Right lobe of liver (tissue), 6 donors: Measurements from ENCODE around the gene MTMR1. TPM values are rescaled to one million over a fixed set of nuclear protein-coding genes. Genes with fewer than 3 reads are reported as not detected.

Source experiments
- ATAC-seq, 4 donors: fragments of 200-7000 bp; cut with Tn5 transposase; one replicate each; pipeline ENCODE4 v1.9.1; 2020; ENCODE audit warnings: mild to moderate bottlenecking in 4 of 4, moderate library complexity in 4 of 4
- DNase-seq, 3 donors: peaks; one replicate each; pipeline ENCODE4 v3.0.0-alpha.2; 2020
- H3K27ac ChIP-seq, 3 donors: fragments of 200-600 bp; one replicate each; pipeline ENCODE4 v1.8.0; 2022
- H3K27me3 ChIP-seq, 2 donors: fragments of 200-600 bp; one replicate each; pipeline ENCODE4 v1.8.0; 2022
- H3K36me3 ChIP-seq, 4 donors: fragments of 200-600 bp; sonication (generic) in 1 of 4; one replicate each; pipeline versions ENCODE4 v1.5.1 to v1.8.0; 2017 to 2022; ENCODE audit warnings: control low read depth in 1 of 4
- H3K4me1 ChIP-seq, 4 donors: fragments of 200-600 bp; sonication (generic) in 1 of 4; one replicate each; pipeline versions ENCODE4 v1.5.1 to v1.8.0; 2017 to 2022; ENCODE audit warnings: control low read depth in 1 of 4
- H3K4me3 ChIP-seq, 3 donors: fragments of 200-600 bp; one replicate each; pipeline ENCODE4 v1.8.0; 2022
- H3K9me3 ChIP-seq, 4 donors: fragments of 200-600 bp; sonication (generic) in 1 of 4; one replicate each; pipeline versions ENCODE4 v1.5.1 to v1.8.0; 2017 to 2022; ENCODE audit warnings: control low read depth in 1 of 4
- POLR2A ChIP-seq: fragments of 450-650 bp; IDR thresholded peaks from one replicate; pipeline ENCODE4 v1.6.1; 2017; ENCODE audit warnings: antibody characterized with exemption, mild to moderate bottlenecking
- WGBS: methylation state at CpG from one replicate; pipeline ENCODE4 v1.1.6; 2018; ENCODE audit warnings: low coverage, low lambda C conversion rate; ENCODE audit not compliant: insufficient coverage; ENCODE audit errors: missing lambda C conversion rate; 5-methylcytosine and 5-hydroxymethylcytosine counted together
- intact Hi-C, 2 donors: fragments of 100-400 bp; cut with DNase I; formaldehyde crosslinking; loops; one replicate each; pipeline versions ENCODE4 v1.11.2 to v1.14.1; 2022
- total RNA-seq, 6 experiments: library from RNA; depleted of rRNA in 2 of 6; stranded (reverse); fragments of >200 nt in 2 of 6; fragmentation: NEBNext Ultra II Directional in 3 of 6; extraction: Animal tissue kit (Norgen Biotek cat#: 25700) in 3 of 6; gene quantifications; one replicate each; pipeline versions ENCODE4 v1.1.0 to v1.2.4, GENCODE V29; 2016 to 2023
- TF ChIP-seq, protein P1 (sequence below), 4 donors: fragments of 200-600 bp in 3 of 4; fragments of 450-650 bp in 1 of 4; IDR thresholded peaks; one replicate each; pipeline versions ENCODE4 v1.5.1 to v1.8.0; 2016 to 2022; ENCODE audit warnings: antibody characterized with exemption in 4 of 4, mild to moderate bottlenecking in 2 of 4
- donor health status: DM: no; HTN: yes; CAD: no.
- donor health status: DM: no; HTN: no; CAD: no.
- donor health status: DM: no; HTN: no; CAD: no.
- donor health status: DM: no; HTN: yes; CAD: no.
- donor health status: DM: no; HTN: yes; CAD: no.

The MTMR1 gene
- total RNA-seq, 6 experiments from 2014 or later: 7.6 to 11.2 (median 9.4) TPM

DNA sequence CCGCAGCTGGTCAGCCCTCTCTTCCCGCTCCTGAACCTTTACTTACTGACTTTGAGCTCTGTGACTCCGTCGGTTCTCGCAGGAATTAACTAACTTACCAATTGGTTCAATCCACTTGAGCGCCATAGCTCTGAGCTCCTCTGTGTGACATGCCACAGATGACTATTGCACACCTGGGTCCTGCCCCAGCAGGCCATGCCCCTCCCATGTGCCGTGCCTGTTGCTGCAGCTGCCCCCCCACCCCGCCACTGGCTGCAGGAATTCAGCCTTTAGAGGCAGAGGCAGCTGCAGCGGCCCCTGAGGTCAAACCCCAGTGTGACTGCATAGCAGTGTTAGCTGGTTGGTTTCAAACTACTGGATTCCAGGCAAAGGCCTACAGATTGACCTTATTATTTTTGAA is 70.6 kb downstream of the MTMR1 start:
- DNase-seq: no peak

DNA sequence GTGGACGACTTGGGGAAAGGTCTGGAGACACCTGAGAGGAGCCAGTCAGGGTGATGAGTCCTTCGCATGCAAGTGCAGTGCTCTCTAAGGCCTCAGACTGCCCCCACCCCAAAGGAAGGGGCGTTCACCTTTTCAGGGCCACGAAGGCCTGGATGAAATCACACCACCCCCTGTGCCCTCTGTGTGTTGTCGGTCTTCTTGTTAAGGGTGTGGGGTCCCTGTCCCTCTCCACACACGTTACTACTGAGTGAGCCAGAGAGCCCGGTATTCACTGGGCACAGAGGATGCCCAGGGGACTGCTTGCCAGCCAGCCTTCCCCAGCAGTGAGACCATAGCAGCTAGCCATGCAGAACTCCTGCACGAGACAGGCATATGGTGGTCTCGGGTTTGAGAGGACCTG is 72.0 kb downstream of the MTMR1 start:
- Histone ChIP-seq H3K27ac (no peak overlapping the region), H3K9me3 (no peaks in the 10 kb centered on the region), H3K36me3 (no peaks in the 10 kb centered on the region), H3K4me3 (no peak overlapping the region), H3K27me3 (no peaks in the 10 kb centered on the region), H3K4me1 (no peaks in the 10 kb centered on the region)
- ATAC-seq: no peak
- TF ChIP-seq, protein P1, sequence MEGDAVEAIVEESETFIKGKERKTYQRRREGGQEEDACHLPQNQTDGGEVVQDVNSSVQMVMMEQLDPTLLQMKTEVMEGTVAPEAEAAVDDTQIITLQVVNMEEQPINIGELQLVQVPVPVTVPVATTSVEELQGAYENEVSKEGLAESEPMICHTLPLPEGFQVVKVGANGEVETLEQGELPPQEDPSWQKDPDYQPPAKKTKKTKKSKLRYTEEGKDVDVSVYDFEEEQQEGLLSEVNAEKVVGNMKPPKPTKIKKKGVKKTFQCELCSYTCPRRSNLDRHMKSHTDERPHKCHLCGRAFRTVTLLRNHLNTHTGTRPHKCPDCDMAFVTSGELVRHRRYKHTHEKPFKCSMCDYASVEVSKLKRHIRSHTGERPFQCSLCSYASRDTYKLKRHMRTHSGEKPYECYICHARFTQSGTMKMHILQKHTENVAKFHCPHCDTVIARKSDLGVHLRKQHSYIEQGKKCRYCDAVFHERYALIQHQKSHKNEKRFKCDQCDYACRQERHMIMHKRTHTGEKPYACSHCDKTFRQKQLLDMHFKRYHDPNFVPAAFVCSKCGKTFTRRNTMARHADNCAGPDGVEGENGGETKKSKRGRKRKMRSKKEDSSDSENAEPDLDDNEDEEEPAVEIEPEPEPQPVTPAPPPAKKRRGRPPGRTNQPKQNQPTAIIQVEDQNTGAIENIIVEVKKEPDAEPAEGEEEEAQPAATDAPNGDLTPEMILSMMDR (IDR thresholded peaks at IDR 0.05): no peak
- no peak for TF ChIP-seq POLR2A
- 70% methylated on average over 5 of the region's 9 CpGs for WGBS
- DNase-seq: no peak
- intact Hi-C loops: no loop called here

More for the DNA sequence above, 70.6 kb downstream of the MTMR1 start:
- no peaks in the 10 kb centered on the region for H3K27me3 ChIP-seq
- H3K9me3 ChIP-seq: no peaks in the 10 kb centered on the region
- intact Hi-C loops: no loop called here
- no peaks in the 10 kb centered on the region for H3K36me3 ChIP-seq
- H3K4me1 ChIP-seq: no peaks in the 10 kb centered on the region
- TF ChIP-seq, protein P1 (IDR thresholded peaks at IDR 0.05): no peak
- TF ChIP-seq POLR2A: no peak
- ATAC-seq: no peak
- 71% methylated on average over 9 of the region's 9 CpGs for WGBS
- H3K27ac ChIP-seq: no peak overlapping the region
- no peak overlapping the region for H3K4me3 ChIP-seq

DNA sequence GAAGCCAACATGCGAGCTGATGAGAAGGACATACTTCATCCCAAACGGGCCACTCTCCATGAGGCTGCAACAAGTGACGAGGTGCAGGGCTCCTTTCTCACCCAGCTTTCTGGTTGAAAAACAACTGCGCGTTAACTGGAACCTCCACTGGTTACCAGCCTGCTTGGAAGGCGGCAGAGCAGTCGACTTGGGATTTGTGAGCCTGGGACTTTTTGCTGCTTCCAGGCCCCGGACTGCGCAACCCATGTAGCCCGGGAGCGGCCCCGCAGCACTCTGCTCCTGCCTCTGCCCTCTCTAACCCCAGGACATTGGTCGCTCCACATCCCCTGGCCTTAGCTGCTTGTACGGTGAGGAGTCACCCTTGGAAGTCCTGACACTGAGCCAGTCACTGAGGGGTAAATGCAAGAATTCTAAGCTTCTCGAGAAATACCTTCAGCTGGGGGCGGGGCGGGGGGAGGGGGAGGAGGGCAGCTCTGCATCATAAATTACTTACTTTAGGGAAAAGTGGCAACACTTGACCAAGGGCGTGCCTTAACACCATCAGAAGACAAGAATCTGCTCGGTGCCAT is 72.7 kb downstream of the MTMR1 start:
- Histone ChIP-seq H3K4me3 (no peak overlapping the region), H3K27ac (no peak overlapping the region), H3K36me3 (no peaks in the 10 kb centered on the region), H3K4me1 (no peaks in the 10 kb centered on the region), H3K27me3 (no peaks in the 10 kb centered on the region), H3K9me3 (no peaks in the 10 kb centered on the region)
- intact Hi-C loops: no loop called here
- no peak for TF ChIP-seq POLR2A
- ATAC-seq (no peak), DNase-seq (no peak)
- 77% methylated on average over 11 of the region's 19 CpGs for WGBS

DNA sequence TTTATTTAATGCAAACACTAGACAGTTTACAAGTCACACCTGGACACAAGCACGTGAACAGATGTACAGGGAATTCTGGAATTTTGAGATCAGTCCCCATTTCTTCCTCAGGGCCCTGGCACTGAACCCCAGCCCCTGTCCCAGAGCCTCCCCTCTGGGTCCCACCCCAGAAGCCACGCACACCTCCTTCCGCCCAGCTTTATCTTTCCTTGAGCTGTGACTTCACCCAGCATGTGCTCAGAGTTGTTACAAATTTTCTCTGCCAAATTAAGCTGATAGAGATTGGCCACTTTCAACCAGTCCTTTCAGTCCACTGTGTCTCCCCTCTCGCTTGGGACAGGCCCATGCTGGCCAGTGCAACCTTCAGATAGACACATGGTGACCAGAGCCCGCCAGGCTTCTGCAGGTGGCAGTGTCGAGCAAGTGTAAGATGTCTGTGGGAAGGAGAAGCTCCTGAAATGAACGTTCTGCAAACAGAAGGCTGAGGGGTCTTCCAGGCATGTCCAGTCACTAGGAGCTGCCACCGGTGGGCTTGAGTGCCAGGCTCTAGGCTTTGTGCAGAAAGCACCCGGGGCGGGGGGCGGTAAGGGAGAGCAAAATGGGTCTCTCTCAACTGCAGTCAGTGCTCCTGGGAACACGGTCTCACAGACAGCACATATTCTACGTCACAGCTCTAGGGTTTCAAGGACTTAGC is 73.3 kb downstream of the MTMR1 start:
- DNase-seq (no peak), ATAC-seq (peak in 3 of 4 donors; percentile 15 to 39 (median 21))
- intact Hi-C loops: no loop called here
- WGBS: 68% methylated on average over 6 of the region's 13 CpGs
- H3K36me3 ChIP-seq: no peaks in the 10 kb centered on the region
- TF ChIP-seq POLR2A: no peak
- TF ChIP-seq, protein P1 (IDR thresholded peaks at IDR 0.05): peak in 1 of 4 donors; percentile 13
- no peaks in the 10 kb centered on the region for H3K27me3 ChIP-seq
- no peak overlapping the region for H3K4me3 ChIP-seq
- no peaks in the 10 kb centered on the region for H3K4me1 ChIP-seq
- H3K27ac ChIP-seq: no peak overlapping the region
- no peaks in the 10 kb centered on the region for H3K9me3 ChIP-seq

DNA sequence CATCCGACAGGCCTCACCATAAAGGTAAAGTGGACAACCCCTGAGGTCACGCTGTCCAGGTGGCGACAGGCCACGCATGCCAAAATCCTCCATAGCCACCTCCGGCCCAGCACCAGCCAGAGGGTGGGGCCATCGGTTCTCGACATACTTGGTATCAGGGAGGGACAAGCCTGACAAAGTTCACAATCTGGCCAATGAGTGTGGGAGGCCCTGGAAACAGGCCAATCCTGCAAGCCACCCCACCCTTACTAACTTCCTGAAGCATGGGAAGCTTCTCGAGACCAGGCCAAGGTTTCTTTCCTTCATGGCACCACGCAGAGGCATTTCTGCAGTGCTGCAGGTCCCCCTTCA is 73.8 kb downstream of the MTMR1 start:
- intact Hi-C loops: no loop called here
- ATAC-seq (peak; percentile 6 to 31 (median 12)), DNase-seq (no peak)
- Histone ChIP-seq H3K4me1 (no peaks in the 10 kb centered on the region), H3K4me3 (no peak overlapping the region), H3K27me3 (no peaks in the 10 kb centered on the region), H3K27ac (no peak overlapping the region), H3K36me3 (no peaks in the 10 kb centered on the region), H3K9me3 (no peaks in the 10 kb centered on the region)
- WGBS: 100% methylated on average over 4 of the region's 9 CpGs
- TF ChIP-seq, protein P1 (IDR thresholded peaks at IDR 0.05): no peak
- TF ChIP-seq POLR2A: no peak
